SK-N-SH treated with all-trans-retinoic acid at 6 μM for 48 hours (cell line): ENCODE data around the gene FAM181A.

ENCODE experiments used
- ATAC-seq: fragments of 200-7000 bp; cut with Tn5 transposase; 3 replicates; pipeline ENCODE4 v1.9.1; 2020; ENCODE audit warnings: mild to moderate bottlenecking, moderate library complexity
- ARNTL ChIP-seq: fragments of 450-650 bp; formaldehyde crosslinking; IDR thresholded peaks from 2 replicates; pipeline ENCODE4 v1.5.0; 2020; ENCODE audit warnings: low read depth, mild to moderate bottlenecking, moderate library complexity, borderline replicate concordance
- BACH2 ChIP-seq: fragments of 250-450 bp; sonication (Bioruptor Pico); IDR thresholded peaks from 2 replicates; pipeline ENCODE4 v1.9.0; 2021; ENCODE audit warnings: mild to moderate bottlenecking, borderline replicate concordance
- CSDC2 ChIP-seq: fragments of 250-450 bp; sonication (Bioruptor Pico); IDR thresholded peaks from 2 replicates; pipeline ENCODE4 v1.5.0; 2020; ENCODE audit warnings: mild to moderate bottlenecking, moderate library complexity
- ESRRG ChIP-seq: fragments of 250-450 bp; sonication (Bioruptor Pico); IDR thresholded peaks from 2 replicates; pipeline ENCODE4 v1.6.1; 2021; ENCODE audit warnings: mild to moderate bottlenecking
- ISL1 ChIP-seq: fragments of 250-450 bp; sonication (Bioruptor Pico); IDR thresholded peaks from 2 replicates; pipeline ENCODE4 v2.1.2; 2022; ENCODE audit warnings: mild to moderate bottlenecking, moderate library complexity
- OSR1 ChIP-seq: fragments of 250-450 bp; sonication (Bioruptor Pico); IDR thresholded peaks from 2 replicates; pipeline ENCODE4 v1.8.0; 2022; ENCODE audit warnings: moderate library complexity, mild to moderate bottlenecking, inconsistent platforms
- PPARA ChIP-seq: fragments of 250-450 bp; sonication (Bioruptor Pico); IDR thresholded peaks from 2 replicates; pipeline ENCODE4 v1.5.0; 2020; ENCODE audit warnings: mild to moderate bottlenecking, borderline replicate concordance
- RARB ChIP-seq: fragments of 250-450 bp; sonication (Bioruptor Pico); IDR thresholded peaks from 2 replicates; pipeline ENCODE4 v1.8.0; 2021; ENCODE audit warnings: mild to moderate bottlenecking, moderate library complexity
- TCF4 ChIP-seq: fragments of 250-450 bp; sonication (Bioruptor Pico); IDR thresholded peaks from 2 replicates; pipeline ENCODE4 v1.8.0; 2021; ENCODE audit warnings: mild to moderate bottlenecking, moderate library complexity, borderline replicate concordance
- TOX ChIP-seq: fragments of 250-450 bp; sonication (Bioruptor Pico); IDR thresholded peaks from 2 replicates; pipeline ENCODE4 v1.8.0; 2021; ENCODE audit warnings: mild to moderate bottlenecking, moderate library complexity, borderline replicate concordance
- ZC3H10 ChIP-seq: fragments of 250-450 bp; sonication (Bioruptor Pico); IDR thresholded peaks from 2 replicates; pipeline ENCODE4 v1.5.1; 2021; ENCODE audit warnings: mild to moderate bottlenecking, moderate library complexity
- ZFP3 ChIP-seq: fragments of 250-450 bp; sonication (Bioruptor Pico); IDR thresholded peaks from 2 replicates; pipeline ENCODE4 v1.5.0; 2020; ENCODE audit warnings: mild to moderate bottlenecking, moderate library complexity
- ZFP30 ChIP-seq: fragments of 450-650 bp; formaldehyde crosslinking; IDR thresholded peaks from 2 replicates; pipeline ENCODE4 v1.5.0; 2022; ENCODE audit warnings: mild to moderate bottlenecking, moderate library complexity
- ZNF565 ChIP-seq: fragments of 450-650 bp; formaldehyde crosslinking; conservative IDR thresholded peaks from 2 replicates; pipeline ENCODE4 v1.5.0; 2020; ENCODE audit warnings: low read depth, mild to moderate bottlenecking, moderate library complexity
- ZNF70 ChIP-seq: fragments of 450-650 bp; formaldehyde crosslinking; IDR thresholded peaks from 2 replicates; pipeline ENCODE4 v1.5.0; 2020; ENCODE audit warnings: mild to moderate bottlenecking, moderate library complexity
- ZNF8 ChIP-seq: fragments of 450-650 bp; formaldehyde crosslinking; IDR thresholded peaks from 2 replicates; pipeline ENCODE4 v1.5.0; 2020; ENCODE audit warnings: mild to moderate bottlenecking, moderate library complexity
- TF ChIP-seq, protein P1 (sequence below): fragments of 250-450 bp; sonication (Bioruptor Pico); IDR thresholded peaks from 2 replicates; pipeline ENCODE4 v1.5.0; 2020; ENCODE audit warnings: mild to moderate bottlenecking, moderate library complexity
- TF ChIP-seq, protein P2 (sequence below): fragments of 250-450 bp; sonication (Bioruptor Pico); IDR thresholded peaks from 2 replicates; pipeline ENCODE4 v1.8.0; 2020; ENCODE audit warnings: mild to moderate bottlenecking, moderate library complexity, borderline replicate concordance
- TF ChIP-seq, protein P3 (sequence below): fragments of 250-450 bp; sonication (Bioruptor Pico); IDR thresholded peaks from 2 replicates; pipeline ENCODE4 v1.5.1; 2021; ENCODE audit warnings: mild to moderate bottlenecking, moderate library complexity
- TF ChIP-seq, protein P4 (sequence below): fragments of 250-450 bp; sonication (Bioruptor Pico); IDR thresholded peaks from 2 replicates; pipeline ENCODE4 v1.5.1; 2020; ENCODE audit warnings: low read depth, mild to moderate bottlenecking, moderate library complexity

Gene FAM181A

DNA sequence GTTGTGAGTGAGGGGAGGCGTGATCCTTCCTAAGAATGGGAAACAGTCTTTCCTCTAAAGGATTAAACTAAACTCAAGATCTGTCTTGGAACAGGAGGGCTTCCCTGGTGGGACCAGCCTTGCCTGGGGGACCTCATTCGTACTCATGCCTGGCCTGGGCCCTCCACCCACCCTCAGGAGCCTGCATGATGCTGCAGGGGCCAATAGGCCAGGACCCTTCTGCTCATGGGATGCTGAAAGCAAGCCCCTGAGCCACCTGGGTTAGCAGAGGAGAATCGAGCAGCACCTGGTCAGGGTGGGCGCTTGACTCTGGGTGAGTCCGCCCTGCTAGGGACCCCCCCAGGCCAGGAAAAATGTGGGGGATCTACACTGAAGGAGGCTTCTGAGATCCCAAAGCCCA is 48.3 kb upstream of the FAM181A start:
- TF ChIP-seq CSDC2 (CRISPR knock-in tag) (no peak), ZFP30 (CRISPR knock-in tag) (no peak), ESRRG (CRISPR knock-in tag) (no peak), OSR1 (CRISPR knock-in tag) (no peak), ARNTL (CRISPR knock-in tag) (no peak), ISL1 (CRISPR knock-in tag) (no peak), RARB (CRISPR knock-in tag) (no peak)
- TF ChIP-seq, protein P1, sequence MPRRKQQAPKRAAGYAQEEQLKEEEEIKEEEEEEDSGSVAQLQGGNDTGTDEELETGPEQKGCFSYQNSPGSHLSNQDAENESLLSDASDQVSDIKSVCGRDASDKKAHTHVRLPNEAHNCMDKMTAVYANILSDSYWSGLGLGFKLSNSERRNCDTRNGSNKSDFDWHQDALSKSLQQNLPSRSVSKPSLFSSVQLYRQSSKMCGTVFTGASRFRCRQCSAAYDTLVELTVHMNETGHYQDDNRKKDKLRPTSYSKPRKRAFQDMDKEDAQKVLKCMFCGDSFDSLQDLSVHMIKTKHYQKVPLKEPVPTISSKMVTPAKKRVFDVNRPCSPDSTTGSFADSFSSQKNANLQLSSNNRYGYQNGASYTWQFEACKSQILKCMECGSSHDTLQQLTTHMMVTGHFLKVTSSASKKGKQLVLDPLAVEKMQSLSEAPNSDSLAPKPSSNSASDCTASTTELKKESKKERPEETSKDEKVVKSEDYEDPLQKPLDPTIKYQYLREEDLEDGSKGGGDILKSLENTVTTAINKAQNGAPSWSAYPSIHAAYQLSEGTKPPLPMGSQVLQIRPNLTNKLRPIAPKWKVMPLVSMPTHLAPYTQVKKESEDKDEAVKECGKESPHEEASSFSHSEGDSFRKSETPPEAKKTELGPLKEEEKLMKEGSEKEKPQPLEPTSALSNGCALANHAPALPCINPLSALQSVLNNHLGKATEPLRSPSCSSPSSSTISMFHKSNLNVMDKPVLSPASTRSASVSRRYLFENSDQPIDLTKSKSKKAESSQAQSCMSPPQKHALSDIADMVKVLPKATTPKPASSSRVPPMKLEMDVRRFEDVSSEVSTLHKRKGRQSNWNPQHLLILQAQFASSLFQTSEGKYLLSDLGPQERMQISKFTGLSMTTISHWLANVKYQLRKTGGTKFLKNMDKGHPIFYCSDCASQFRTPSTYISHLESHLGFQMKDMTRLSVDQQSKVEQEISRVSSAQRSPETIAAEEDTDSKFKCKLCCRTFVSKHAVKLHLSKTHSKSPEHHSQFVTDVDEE (CRISPR knock-in tag) = no peak
- no peak for ATAC-seq

DNA sequence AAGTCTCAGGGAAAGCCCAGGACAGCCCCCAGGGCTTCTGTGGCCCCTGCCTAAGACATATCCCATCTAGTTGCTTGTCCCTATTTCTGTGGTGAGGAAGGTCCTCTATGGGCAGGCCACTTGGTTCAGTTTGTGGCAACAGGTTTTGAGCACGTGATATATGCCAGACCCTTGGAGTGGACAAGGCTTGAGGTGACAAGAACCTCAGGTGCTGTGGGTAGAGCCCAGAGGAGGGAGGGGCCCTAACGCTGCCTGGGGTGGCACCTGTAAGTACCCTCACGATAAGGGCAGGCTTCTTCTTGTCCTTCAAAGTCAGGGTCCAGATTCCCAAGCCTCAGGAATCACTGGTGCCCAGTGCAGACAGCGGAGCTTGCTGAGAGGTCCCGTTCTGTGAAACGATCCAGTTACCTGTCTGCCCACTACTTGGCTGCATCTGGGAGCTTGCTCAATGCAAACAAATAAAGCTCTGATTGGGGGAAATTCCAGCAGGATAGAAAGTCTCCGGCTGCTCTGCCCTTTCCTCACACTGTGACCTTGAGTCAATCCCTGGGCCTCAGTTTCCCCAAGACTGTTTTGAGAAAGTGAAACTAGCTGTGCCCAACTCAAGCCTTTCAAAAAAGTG is 47.7 kb upstream of the FAM181A start:
- ATAC-seq = no peak
- no peak for TF ChIP-seq TCF4 (CRISPR knock-in tag)
- TF ChIP-seq, protein P2, sequence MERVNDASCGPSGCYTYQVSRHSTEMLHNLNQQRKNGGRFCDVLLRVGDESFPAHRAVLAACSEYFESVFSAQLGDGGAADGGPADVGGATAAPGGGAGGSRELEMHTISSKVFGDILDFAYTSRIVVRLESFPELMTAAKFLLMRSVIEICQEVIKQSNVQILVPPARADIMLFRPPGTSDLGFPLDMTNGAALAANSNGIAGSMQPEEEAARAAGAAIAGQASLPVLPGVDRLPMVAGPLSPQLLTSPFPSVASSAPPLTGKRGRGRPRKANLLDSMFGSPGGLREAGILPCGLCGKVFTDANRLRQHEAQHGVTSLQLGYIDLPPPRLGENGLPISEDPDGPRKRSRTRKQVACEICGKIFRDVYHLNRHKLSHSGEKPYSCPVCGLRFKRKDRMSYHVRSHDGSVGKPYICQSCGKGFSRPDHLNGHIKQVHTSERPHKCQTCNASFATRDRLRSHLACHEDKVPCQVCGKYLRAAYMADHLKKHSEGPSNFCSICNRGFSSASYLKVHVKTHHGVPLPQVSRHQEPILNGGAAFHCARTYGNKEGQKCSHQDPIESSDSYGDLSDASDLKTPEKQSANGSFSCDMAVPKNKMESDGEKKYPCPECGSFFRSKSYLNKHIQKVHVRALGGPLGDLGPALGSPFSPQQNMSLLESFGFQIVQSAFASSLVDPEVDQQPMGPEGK (CRISPR knock-in tag) = no peak
- no peak for TF ChIP-seq TOX (CRISPR knock-in tag)
- no peak for TF ChIP-seq ZFP30 (CRISPR knock-in tag)
- TF ChIP-seq, protein P3, sequence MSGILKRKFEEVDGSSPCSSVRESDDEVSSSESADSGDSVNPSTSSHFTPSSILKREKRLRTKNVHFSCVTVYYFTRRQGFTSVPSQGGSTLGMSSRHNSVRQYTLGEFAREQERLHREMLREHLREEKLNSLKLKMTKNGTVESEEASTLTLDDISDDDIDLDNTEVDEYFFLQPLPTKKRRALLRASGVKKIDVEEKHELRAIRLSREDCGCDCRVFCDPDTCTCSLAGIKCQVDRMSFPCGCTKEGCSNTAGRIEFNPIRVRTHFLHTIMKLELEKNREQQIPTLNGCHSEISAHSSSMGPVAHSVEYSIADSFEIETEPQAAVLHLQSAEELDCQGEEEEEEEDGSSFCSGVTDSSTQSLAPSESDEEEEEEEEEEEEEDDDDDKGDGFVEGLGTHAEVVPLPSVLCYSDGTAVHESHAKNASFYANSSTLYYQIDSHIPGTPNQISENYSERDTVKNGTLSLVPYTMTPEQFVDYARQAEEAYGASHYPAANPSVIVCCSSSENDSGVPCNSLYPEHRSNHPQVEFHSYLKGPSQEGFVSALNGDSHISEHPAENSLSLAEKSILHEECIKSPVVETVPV (CRISPR knock-in tag) = no peak
- no peak for TF ChIP-seq PPARA (CRISPR knock-in tag)
- TF ChIP-seq ZNF8 (CRISPR knock-in tag) = no peak
- TF ChIP-seq, protein P1 (CRISPR knock-in tag) = no peak
- TF ChIP-seq BACH2 (CRISPR knock-in tag) = no peak

DNA sequence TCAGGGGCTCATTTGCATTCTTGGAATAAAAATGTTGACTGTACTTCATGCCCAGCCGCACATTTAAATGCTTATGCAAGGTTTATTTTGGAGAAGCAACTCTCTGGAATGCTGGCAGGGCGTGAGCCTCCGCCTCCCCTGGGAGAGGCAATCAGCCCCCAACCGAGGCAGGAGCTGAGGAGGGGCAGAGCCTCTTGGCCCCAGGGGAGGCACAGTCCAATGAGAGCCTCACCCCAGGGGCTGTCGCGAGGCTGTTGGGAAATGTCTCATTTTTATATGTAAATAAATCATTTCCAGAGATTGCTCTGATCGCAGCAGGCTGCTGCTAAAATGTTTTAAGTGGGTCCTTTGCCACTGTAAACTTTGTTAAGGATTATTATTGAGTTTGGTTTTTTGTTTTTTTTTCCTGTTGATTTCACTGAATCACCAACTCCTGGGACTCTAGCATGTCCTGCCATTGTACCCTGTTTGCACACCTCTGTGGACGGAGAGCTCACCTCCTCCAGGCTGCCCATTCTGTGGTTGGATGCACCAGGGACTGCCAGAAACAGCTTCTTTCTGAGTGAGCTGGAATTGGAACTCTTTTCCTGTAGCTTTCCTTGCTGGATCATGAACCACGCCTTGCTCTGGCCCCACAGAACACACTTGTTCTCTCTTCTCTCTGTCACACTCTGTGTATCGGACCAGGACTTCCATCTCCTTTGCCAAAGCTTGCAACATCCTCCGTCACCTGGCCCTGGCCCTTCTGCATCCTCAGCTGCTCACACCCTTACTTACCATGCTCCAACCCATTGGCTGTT is 46.9 kb upstream of the FAM181A start:
- no peak for ATAC-seq
- TF ChIP-seq ZFP3 (CRISPR knock-in tag) (no peak), TCF4 (CRISPR knock-in tag) (no peak), ESRRG (CRISPR knock-in tag) (no peak), ARNTL (CRISPR knock-in tag) (no peak), ZNF70 (CRISPR knock-in tag) (no peak), ZC3H10 (no peak), CSDC2 (CRISPR knock-in tag) (no peak), OSR1 (CRISPR knock-in tag) (no peak), ZNF565 (CRISPR knock-in tag) (no peak), TOX (CRISPR knock-in tag) (no peak), ZNF8 (CRISPR knock-in tag) (no peak), BACH2 (CRISPR knock-in tag) (no peak), PPARA (CRISPR knock-in tag) (no peak)
- TF ChIP-seq, protein P4, sequence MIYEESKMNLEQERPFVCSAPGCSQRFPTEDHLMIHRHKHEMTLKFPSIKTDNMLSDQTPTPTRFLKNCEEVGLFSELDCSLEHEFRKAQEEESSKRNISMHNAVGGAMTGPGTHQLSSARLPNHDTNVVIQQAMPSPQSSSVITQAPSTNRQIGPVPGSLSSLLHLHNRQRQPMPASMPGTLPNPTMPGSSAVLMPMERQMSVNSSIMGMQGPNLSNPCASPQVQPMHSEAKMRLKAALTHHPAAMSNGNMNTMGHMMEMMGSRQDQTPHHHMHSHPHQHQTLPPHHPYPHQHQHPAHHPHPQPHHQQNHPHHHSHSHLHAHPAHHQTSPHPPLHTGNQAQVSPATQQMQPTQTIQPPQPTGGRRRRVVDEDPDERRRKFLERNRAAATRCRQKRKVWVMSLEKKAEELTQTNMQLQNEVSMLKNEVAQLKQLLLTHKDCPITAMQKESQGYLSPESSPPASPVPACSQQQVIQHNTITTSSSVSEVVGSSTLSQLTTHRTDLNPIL = no peak
- TF ChIP-seq, protein P1 (CRISPR knock-in tag) = no peak
